ENCODE data around the gene GAA. TPM values are rescaled to one million over a fixed set of nuclear protein-coding genes. Genes with fewer than 3 reads are reported as not detected.

The GAA gene
- total RNA-seq, 3 donors from 2014 or later (not counting 1 experiment from before 2014, with no cell fraction given) = 28.5 to 35.8 (median 32.9) TPM

GRCh38 chr17:80063830-80064585 is 37.4 kb upstream of the GAA start:
- no peaks in the 10 kb centered on the region for H3K4me1 ChIP-seq (ENCODE audit: control insufficient read depth, insufficient read depth, low read length)
- H3K4me1 Mint-ChIP-seq = peaks cover 0 to 1% of the 10 kb centered on the region in 2 donors
- H3K36me3 ChIP-seq (ENCODE audit: control insufficient read depth, insufficient read depth, low read length) = no peaks in the 10 kb centered on the region
- H3K27ac ChIP-seq (ENCODE audit: low read length) = no peak overlapping the region
- intact Hi-C loops (cut with micrococcal nuclease) = no loop called here
- no peak overlapping the region for H3K4me3 ChIP-seq (ENCODE audit: low read length)
- DNase-seq (no peak), ATAC-seq (no peak)
- no peaks in the 10 kb centered on the region for H3K36me3 Mint-ChIP-seq
- H3K4me3 Mint-ChIP-seq = no peak overlapping the region
- no peaks in the 10 kb centered on the region for H3K27me3 ChIP-seq (ENCODE audit: control insufficient read depth, insufficient read depth, low read length)
- H3K9me3 ChIP-seq (ENCODE audit: control insufficient read depth, insufficient read depth, low read length) = no peaks in the 10 kb centered on the region
- TF ChIP-seq CTCF (IDR thresholded peaks at IDR 0.05) = no peak
- WGBS (ENCODE audit: insufficient coverage) = 80% methylated on average over 27 of the region's 27 CpGs
- H3K9me3 Mint-ChIP-seq = no peaks in the 10 kb centered on the region
- H3K27ac Mint-ChIP-seq = no peak overlapping the region
- H3K27me3 Mint-ChIP-seq (ENCODE audit: low read depth in 2 of 2) = peaks cover 0 to 5% of the 10 kb centered on the region in 2 donors

GRCh38 chr17:80064696-80065095 is 36.7 kb upstream of the GAA start:
- Histone ChIP-seq H3K36me3 (ENCODE audit: control insufficient read depth, insufficient read depth, low read length) (no peaks in the 10 kb centered on the region), H3K27ac (ENCODE audit: low read length) (no peak overlapping the region), H3K4me1 (ENCODE audit: control insufficient read depth, insufficient read depth, low read length) (no peaks in the 10 kb centered on the region), H3K4me3 (ENCODE audit: low read length) (no peak overlapping the region), H3K9me3 (ENCODE audit: control insufficient read depth, insufficient read depth, low read length) (no peaks in the 10 kb centered on the region), H3K27me3 (ENCODE audit: control insufficient read depth, insufficient read depth, low read length) (no peaks in the 10 kb centered on the region)
- no peaks in the 10 kb centered on the region for H3K9me3 Mint-ChIP-seq
- no peak overlapping the region for H3K4me3 Mint-ChIP-seq
- 89% methylated on average over 8 of the region's 8 CpGs for WGBS (ENCODE audit: insufficient coverage)
- peaks cover 0 to 7% of the 10 kb centered on the region in 2 donors for H3K4me1 Mint-ChIP-seq
- H3K36me3 Mint-ChIP-seq = no peaks in the 10 kb centered on the region
- DNase-seq (no peak), ATAC-seq (no peak)
- peaks cover 0 to 8% of the 10 kb centered on the region in 2 donors for H3K27me3 Mint-ChIP-seq (ENCODE audit: low read depth in 2 of 2)
- H3K27ac Mint-ChIP-seq = no peak overlapping the region
- intact Hi-C loops (cut with micrococcal nuclease) = no loop called here
- no peak for TF ChIP-seq CTCF (IDR thresholded peaks at IDR 0.05)

GRCh38 chr17:80065478-80066170 is 35.8 kb upstream of the GAA start:
- Histone ChIP-seq H3K36me3 (ENCODE audit: control insufficient read depth, insufficient read depth, low read length) (no peaks in the 10 kb centered on the region), H3K9me3 (ENCODE audit: control insufficient read depth, insufficient read depth, low read length) (no peaks in the 10 kb centered on the region), H3K27ac (ENCODE audit: low read length) (no peak overlapping the region), H3K4me3 (ENCODE audit: low read length) (no peak overlapping the region), H3K4me1 (ENCODE audit: control insufficient read depth, insufficient read depth, low read length) (no peaks in the 10 kb centered on the region), H3K27me3 (ENCODE audit: control insufficient read depth, insufficient read depth, low read length) (no peaks in the 10 kb centered on the region)
- H3K27me3 Mint-ChIP-seq (ENCODE audit: low read depth in 2 of 2) = peaks cover 0 to 10% of the 10 kb centered on the region in 2 donors
- H3K27ac Mint-ChIP-seq = no peak overlapping the region
- intact Hi-C loops (cut with micrococcal nuclease) = no loop called here
- H3K4me3 Mint-ChIP-seq = no peak overlapping the region
- 93% methylated on average over 32 of the region's 32 CpGs for WGBS (ENCODE audit: insufficient coverage)
- DNase-seq (no peak), ATAC-seq (no peak)
- H3K36me3 Mint-ChIP-seq = no peaks in the 10 kb centered on the region
- TF ChIP-seq CTCF (IDR thresholded peaks at IDR 0.05) = no peak
- no peaks in the 10 kb centered on the region for H3K9me3 Mint-ChIP-seq
- peaks cover 0 to 7% of the 10 kb centered on the region in 2 donors for H3K4me1 Mint-ChIP-seq

Data from natural killer cell (primary cell).